GM21423 (cell line): ENCODE data around the gene SLC38A1.
"Not testable (repeated sequence)": the region's sequence is repeated elsewhere in the genome, so short reads cannot be mapped to it uniquely, and the experiment has no call there.

Experiments used
- ATAC-seq: cut with Tn5 transposase; IDR thresholded peaks from one replicate; pipeline ENCODE4 v1.9.1; 2021; ENCODE audit warnings: mild to moderate bottlenecking, moderate library complexity; ENCODE audit not compliant: unreplicated experiment

SLC38A1 gene

DNA sequence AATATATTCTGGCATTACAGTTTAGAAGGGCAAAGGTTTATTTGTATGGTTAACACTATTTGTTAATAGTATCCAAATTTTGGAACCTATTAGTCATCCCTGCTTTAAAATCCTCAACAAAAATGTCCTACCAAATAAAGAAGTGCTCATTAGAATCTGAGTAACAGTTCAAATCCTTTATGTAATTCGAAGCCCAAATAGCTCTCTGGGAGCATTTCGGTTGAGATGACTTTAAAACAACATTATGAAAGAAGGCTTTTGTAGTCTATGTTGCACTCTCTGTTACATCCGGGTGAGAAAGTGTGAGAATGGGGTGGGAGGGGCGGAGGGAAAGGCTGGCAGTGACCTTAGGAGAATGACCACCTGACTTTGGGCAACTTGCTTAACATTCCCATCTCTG lies 59.7 kb downstream of the SLC38A1 start:
- ATAC-seq: no peak

DNA sequence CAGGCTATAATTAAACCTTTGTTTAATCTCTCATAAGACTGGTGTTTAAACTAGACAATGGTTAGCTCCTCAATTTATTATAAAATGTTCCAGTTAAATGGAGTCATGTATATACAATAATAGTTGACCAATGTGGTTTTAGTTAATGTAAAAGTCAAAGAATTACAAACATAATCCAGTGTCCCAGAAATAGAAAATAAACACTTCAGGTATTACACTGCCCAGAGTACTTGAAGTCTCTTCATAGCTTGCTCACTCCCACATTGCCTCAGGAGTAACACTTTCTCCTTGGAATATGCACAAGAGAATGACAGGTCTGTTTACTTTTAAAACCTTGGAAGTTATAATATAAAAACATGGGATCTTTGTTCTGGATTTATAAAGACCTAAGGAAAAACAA lies 60.5 kb downstream of the SLC38A1 start:
- no peak for ATAC-seq

DNA sequence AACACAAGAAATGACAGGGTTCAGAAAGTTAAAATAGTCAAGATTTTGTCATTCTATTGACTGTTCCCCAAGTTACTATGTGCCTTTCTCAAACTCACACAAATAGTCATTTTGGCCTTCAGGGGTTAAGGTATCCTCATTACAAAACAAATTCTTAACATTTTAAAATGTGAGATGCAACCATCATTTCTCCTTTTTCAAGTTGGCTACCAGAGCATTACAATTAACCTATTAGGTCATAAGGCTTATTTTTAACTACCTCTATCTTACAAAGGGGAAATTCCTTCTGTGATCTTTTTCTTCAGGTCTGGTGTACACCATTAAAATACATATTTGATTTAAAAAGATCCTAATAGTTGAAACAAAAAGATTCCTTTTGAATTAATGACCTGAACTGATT lies 61.2 kb downstream of the SLC38A1 start:
- ATAC-seq: no peak

GRCh38 chr12:46206471-46206870 lies 62.4 kb downstream of the SLC38A1 start:
- ATAC-seq: no peak

- no peak for ATAC-seq
These were observed 63.5 kb downstream of the SLC38A1 start for GRCh38 chr12:46205294-46205693.

DNA sequence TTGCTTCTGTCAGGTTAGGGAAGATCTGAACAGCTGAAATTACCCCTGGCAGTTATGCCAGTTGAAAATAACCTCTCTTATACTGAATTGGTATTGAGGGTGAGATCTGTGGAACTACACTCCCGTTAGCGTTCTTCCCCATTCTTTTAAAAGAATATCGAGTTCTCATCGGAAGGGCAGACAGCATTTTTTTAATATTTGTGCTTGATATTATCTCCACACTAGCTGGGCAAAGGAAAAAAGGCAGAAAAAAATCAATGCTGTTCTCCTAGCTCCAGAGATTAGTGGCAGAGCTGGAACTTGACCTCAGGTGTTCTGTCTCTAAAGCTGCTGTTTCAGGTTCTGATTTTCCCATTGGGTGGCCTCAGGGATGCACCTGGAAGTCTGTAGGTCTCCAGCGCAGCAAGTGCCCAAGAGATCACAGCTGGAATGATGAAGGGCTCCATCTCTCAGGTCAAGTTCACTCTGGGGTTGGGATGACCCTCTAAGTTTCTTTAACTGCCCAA lies 67.5 kb downstream of the SLC38A1 start:
- no peak for ATAC-seq

- no peak for ATAC-seq
These were observed 68.3 kb downstream of the SLC38A1 start for GRCh38 chr12:46200551-46200950.

DNA sequence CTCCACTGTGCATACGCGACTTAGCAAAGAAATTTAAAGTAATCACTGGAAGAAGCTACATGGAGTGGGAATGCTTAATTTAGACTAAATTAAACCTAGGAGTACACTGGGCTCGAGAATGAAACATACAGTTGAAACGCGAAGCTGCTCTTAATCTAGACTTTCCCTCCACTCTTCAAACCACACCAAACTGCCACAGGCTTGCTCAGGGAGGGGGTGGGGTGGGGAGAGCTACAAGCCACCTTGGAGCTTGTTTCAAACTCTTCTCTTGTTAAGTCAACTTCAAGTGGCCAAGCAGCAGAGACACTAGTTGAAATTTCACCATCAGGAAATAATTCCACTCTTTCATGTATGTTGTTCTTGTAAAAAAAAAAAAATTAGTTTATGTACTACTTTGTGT lies 69.9 kb downstream of the SLC38A1 start:
- no peak for ATAC-seq

DNA sequence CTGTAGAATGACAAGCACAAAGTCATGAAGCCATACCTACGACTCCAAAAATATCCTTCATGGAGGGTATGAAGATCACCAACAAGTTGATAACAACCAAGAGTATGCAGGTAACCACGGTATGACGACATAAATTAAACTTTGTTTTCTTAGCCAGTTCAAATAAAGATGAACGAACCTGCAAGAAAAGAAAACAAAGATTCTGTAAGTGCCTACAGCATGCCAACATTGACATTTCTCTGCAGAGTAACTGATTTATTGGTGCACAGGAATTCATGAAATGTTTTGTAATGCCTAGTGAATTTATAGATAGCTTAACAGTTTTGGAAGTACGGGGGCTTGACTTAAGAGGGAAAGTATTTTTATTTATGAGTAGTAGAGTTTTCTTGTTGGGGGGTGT lies 71.0 kb downstream of the SLC38A1 start:
- ATAC-seq: no peak

DNA sequence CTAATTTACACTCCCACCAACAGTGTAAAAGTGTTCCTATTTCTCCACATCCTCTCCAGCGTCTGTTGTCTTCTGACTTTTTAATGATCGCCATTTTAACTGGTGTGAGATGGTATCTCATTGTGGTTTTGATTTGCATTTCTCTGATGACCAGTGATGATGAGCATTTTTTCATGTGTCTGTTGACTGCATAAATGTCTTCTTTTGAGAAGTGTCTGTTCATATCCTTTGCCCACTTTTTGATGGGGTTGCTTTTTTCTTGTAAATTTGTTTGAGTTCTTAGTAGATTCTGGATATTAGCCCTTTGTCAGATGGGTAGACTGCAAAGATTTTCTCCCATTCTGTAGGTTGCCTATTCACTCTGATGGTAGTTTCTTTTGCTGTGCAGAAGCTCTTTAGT lies 78.3 kb downstream of the SLC38A1 start:
- ATAC-seq: not testable (repeated sequence)

GRCh38 chr12:46188170-46188569 lies 80.7 kb downstream of the SLC38A1 start:
- no peak for ATAC-seq

- ATAC-seq: no peak
These were observed 81.8 kb downstream of the SLC38A1 start for GRCh38 chr12:46187023-46187422.

- no peak for ATAC-seq
These were observed 82.8 kb downstream of the SLC38A1 start for GRCh38 chr12:46186088-46186487.

- ATAC-seq: no peak
These were observed 83.2 kb downstream of the SLC38A1 start for GRCh38 chr12:46185686-46186085.

- ATAC-seq: no peak
These were observed 83.8 kb downstream of the SLC38A1 start for GRCh38 chr12:46184798-46185595.

- ATAC-seq: no peak
These were observed 85.7 kb downstream of the SLC38A1 start for GRCh38 chr12:46183112-46183511.

DNA sequence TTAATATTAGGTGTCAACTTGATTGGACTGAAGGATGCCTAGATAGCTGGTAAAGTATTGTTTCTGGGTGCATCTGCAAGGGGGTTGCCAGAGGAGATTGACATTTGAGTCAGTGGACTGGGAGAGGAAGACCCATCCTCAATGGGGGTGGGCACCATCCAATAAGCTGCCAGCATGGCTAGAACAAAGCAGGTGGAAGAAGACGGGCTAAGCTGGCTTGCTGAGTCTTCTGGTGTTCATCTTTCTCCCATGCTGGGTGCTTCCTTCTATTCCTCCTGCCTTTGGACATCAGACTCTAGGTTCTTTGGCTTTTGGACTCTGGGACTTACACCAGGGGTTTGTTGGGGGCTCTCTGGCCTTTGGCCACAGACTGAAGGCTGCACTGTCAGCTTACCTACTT lies 87.4 kb downstream of the SLC38A1 start:
- ATAC-seq: no peak

- ATAC-seq: peak; percentile 63
These were observed 89.0 kb downstream of the SLC38A1 start for GRCh38 chr12:46179693-46180452.

DNA sequence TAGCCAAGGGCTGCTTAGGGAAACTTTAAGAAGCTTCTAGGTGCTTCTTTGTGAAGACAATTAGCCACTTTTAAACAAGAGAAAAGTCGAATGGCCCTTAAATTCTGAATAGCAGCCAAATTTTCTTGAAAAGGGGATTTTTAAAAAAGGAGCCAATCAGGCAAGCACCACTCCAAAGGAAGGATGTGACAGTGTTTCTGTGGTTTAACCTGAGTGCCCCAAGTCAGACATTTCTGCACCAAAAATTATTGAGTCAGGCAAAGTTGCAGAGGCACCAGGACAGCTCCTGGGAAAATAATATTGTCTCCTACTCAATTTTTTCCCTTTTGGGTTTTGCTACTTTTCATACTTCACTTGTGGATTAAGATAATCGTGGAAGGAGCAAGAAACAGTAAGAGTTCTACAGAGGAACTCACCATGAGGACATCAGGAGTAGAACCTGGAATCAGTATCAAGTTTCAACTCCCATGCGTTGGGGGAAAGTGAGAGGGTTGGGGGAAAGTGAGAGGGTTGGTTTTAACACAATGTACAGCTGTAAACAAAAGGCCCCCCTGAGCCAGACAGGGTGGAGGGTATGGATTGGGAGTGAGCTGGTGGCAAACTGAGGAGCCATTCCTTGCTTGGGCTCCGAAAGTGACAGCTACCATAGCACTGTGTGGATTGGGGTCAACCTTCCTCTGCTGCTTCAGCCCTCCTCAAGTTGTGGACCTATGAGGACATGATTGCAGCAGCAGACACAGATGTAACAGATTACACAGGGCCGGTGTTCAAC lies 90.8 kb downstream of the SLC38A1 start:
- ATAC-seq: no peak

DNA sequence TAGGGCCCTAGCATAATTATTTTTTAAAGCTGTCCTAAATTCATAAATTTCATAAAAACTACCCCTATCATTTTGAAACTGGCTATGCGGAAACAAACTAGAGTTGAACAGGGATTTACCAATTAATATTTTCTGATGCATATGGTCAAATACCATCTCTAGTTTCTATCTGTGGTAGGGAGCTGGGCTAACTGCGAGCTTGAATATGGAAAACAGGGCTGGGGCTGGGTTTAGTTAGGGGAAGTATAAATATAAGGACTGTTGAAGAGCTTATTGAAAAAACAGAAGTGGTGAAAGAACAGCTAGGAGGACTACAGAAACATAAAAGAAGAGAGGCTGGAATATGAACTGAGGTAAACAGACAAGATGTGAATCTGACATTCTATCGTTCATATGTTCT lies 91.8 kb downstream of the SLC38A1 start:
- ATAC-seq: no peak

DNA sequence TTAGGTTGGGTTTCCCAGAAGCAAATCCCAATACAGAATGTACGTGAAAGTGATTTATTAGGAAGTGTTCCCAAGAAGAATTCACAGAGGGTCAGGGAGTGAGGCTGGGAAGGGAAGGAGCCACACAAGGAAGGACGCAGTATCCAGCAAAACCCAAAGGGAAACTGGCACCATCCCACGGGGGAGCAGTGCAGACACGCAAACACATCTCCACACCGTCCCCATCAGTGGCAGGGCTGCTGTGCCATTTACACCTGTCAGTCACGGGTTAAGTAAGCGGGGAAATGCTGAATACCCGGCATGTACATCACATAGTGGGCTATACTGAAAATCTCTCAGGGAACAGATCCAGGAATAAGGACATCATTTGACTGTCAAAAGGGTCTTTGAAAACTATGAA lies 93.9 kb downstream of the SLC38A1 start:
- ATAC-seq: no peak
